AG09309 (cell line): ENCODE data around the gene NEK7.

Source experiments
- DNase-seq: peaks from one replicate; pipeline ENCODE4 v3.0.0-alpha.2; 2010; ENCODE audit warnings: low read depth
- H3K4me3 ChIP-seq: 2 replicates; pipeline ENCODE4 v1.5.1; 2011; ENCODE audit warnings: mild to moderate bottlenecking, low read depth, low read length, moderate library complexity; ENCODE audit not compliant: control insufficient read depth
- TF ChIP-seq, protein P1 (sequence below): IDR thresholded peaks from 2 replicates; pipeline ENCODE4 v1.5.1; 2011; ENCODE audit warnings: mild to moderate bottlenecking, low read depth, low read length, inconsistent platforms; ENCODE audit not compliant: insufficient read depth, control insufficient read depth; ENCODE audit errors: missing control alignments

Gene NEK7

DNA sequence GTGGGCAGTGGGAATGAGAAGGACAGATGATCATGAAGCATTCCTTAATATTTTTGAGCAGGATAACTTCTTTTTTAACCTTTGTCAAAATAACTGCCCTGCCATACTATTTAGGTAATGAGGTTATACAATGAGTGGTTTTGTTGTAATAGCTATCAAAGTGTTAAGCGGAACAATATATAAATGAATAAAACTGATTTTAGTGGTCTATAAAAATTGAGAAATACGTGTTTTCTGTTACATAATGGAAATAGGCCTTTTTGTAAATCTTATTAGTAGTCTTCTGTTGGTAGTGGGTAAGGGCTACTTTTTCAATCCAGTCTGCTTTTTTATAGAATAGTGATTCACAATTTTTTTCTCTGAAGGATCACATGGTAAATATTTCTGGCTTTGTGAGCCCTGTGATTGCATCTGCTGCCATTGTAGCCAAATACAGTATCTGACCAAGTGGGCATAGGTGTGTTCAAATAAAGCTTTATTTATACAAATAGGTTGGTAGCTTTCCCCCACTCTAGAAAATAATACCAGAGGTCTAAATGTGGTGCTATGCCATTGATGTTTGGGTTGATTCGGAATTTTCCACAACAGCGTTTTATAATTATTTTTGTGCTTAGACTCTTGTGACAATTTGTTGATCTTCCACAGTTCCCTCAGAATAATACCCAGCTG lies 4.3 kb downstream of the NEK7 start:
- TF ChIP-seq, protein P1, sequence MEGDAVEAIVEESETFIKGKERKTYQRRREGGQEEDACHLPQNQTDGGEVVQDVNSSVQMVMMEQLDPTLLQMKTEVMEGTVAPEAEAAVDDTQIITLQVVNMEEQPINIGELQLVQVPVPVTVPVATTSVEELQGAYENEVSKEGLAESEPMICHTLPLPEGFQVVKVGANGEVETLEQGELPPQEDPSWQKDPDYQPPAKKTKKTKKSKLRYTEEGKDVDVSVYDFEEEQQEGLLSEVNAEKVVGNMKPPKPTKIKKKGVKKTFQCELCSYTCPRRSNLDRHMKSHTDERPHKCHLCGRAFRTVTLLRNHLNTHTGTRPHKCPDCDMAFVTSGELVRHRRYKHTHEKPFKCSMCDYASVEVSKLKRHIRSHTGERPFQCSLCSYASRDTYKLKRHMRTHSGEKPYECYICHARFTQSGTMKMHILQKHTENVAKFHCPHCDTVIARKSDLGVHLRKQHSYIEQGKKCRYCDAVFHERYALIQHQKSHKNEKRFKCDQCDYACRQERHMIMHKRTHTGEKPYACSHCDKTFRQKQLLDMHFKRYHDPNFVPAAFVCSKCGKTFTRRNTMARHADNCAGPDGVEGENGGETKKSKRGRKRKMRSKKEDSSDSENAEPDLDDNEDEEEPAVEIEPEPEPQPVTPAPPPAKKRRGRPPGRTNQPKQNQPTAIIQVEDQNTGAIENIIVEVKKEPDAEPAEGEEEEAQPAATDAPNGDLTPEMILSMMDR = no peak
- H3K4me3 ChIP-seq = no peak overlapping the region
- DNase-seq = no peak

DNA sequence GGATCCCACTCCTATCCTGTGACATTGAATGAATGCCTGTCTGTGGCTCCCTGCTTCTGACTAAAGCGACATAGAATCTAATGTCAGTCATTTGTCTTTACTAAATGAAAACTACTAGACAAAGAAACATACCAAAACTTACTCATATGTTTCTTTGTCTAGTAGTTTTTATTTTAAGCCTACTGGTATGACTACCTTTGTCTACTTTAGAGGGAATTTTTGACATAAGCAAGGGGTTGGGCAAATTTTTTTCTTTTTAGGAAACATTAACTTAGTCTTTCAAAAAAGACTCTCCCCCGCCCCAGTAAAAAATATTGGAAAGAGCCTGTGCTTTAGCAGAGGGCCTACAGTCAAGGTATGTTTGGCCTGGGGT lies 4.9 kb downstream of the NEK7 start:
- DNase-seq = no peak
- TF ChIP-seq, protein P1 = no peak

DNA sequence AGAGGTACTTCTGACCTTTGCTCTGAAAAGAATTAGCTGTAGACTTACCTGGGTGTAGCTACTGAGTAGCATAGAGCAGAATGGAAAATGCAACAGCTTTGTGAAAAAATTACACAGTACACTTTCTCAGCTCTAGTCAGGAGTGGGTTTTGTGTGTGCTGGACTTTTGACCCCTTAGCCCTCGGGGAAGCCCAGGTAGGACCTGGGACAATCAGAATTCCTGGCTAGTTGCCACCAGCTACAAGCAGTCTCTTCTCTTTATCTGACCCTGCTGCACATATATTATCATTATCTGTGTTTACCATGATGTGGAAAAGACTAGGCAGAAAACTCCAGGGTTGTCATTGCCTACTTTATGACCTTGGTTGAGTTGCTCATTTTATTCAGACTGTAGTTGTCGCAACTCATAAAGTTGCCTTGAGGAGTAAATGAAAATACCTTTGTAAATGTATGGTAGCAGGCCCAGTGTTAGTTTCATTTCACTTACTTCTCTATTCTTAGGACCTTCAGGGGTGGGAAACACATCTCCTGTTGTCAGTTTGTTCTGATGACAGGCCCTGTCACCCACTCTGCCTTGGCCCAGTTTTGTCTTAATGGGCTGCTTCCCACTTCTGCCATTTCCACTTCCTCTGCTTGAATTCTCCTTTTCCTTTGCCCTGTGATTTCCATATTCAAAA lies 5.4 kb downstream of the NEK7 start:
- no peak for DNase-seq
- TF ChIP-seq, protein P1 = no peak
- no peak overlapping the region for H3K4me3 ChIP-seq

More for the DNA sequence above, 4.9 kb downstream of the NEK7 start:
- no peak overlapping the region for H3K4me3 ChIP-seq

DNA sequence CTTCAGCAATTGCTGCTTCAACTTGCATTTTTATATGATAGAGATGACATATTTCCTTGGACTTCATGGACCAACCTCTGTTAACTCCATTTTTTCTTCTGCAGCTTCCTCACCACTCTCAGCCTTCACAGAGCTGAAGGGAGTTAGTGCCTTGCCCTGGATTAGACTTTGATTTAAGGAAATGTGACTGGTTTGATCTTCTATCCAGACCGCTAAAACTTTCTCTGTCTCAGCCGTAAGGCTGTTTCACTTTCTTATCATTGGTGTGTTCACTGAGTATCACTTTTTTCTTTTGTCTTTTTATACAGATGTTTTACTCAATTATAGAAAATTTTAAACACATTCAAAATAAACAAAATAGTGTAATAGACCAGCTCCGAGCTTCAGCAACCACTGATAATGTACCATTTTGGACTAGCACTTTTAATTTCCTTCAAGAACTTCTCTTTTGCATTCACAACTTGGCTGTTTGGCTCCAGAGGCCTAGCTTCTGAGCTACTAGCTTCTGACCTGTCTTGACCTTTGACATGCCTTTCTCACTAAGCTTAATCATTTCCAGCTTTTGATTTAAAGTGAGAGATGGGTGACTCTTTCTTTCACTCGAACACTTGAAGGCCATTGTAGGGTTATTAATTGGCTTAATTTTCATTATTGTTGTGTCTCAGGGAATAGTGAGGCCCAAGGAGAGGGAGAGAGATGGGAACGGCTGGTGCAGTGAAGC lies 9.3 kb downstream of the NEK7 start:
- no peak overlapping the region for H3K4me3 ChIP-seq
- TF ChIP-seq, protein P1 = no peak
- DNase-seq = no peak

DNA sequence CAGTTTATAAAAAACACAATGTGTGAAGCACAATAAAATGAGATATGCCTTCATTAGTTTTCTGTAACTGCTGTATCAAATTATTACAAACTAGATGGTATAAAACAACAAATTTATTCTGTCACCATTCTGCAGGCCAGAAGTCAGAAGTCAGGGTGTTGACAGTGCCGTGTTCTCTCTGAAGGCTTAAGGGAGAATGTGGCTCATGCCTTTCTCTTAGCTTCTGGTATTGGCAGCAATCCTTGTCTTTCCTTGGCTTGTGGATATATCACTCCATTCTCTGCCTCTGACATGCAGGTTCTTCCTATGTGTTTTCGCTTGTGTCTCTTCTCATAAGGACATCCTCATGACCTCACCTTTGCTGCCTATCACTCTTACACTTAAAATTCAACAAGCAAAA lies 10.1 kb downstream of the NEK7 start:
- no peak overlapping the region for H3K4me3 ChIP-seq
- no peak for DNase-seq
- TF ChIP-seq, protein P1 = no peak

DNA sequence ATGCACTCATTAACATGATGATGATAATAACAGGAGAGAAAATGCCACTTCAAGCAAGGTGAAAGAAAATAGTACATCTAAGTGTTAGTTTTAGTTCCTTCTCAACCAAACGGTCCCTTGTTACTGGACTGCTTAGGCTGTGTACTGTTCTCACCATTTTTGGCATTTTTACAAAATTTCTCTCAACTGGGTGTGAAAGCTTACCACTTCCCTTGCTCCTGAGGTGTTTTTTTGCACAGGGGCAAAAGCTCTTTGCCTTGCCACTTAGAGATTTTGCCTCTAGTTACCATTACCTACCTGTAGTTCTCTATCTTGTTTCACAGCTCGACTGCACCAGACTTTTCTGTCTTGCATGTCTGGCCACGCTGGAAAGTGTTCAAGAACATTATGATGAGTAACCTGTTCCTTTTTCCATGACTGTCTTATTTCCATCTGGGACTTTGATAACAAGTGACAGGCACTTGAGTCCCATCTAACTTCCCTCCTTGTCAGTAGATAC lies 10.7 kb downstream of the NEK7 start:
- no peak for DNase-seq
- TF ChIP-seq, protein P1 = no peak

More for the DNA sequence above, 10.7 kb downstream of the NEK7 start:
- H3K4me3 ChIP-seq = no peak overlapping the region
